Osteoblast (primary cell): ENCODE data around the gene PSTPIP1. TPM values are rescaled to one million over a fixed set of nuclear protein-coding genes. Genes with fewer than 3 reads are reported as not detected.

Source experiments
- DNase-seq: peaks from one replicate; pipeline ENCODE4 v3.0.0; 2011; ENCODE audit warnings: low spot score, mixed read lengths; ENCODE audit not compliant: insufficient read length; ENCODE audit errors: missing footprints
- H2AFZ ChIP-seq: 2 replicates; pipeline ENCODE4 v1.6.0; 2011; ENCODE audit warnings: mild to moderate bottlenecking, low read length
- H3K27ac ChIP-seq: 2 replicates; pipeline ENCODE4 v1.5.1; 2011; ENCODE audit warnings: mild to moderate bottlenecking, low read depth, low read length, moderate library complexity
- H3K27me3 ChIP-seq: 2 replicates; pipeline ENCODE4 v1.6.0; 2012; ENCODE audit warnings: mild to moderate bottlenecking, control low read depth, inconsistent platforms, low read length, moderate library complexity; ENCODE audit not compliant: insufficient read depth
- H3K36me3 ChIP-seq: 2 replicates; pipeline ENCODE4 v1.5.1; 2011; ENCODE audit warnings: mild to moderate bottlenecking, low read length, control low read depth, moderate library complexity; ENCODE audit not compliant: insufficient read depth
- H3K4me1 ChIP-seq: 2 replicates; pipeline ENCODE4 v1.5.1; 2011; ENCODE audit warnings: mild to moderate bottlenecking, low read length, control low read depth, moderate library complexity; ENCODE audit not compliant: insufficient read depth
- H3K4me2 ChIP-seq: 2 replicates; pipeline ENCODE4 v1.6.0; 2011; ENCODE audit warnings: mild to moderate bottlenecking, low read length; ENCODE audit not compliant: insufficient read depth
- H3K4me3 ChIP-seq: fragments of 200-600 bp; sonication (generic); 3 replicates; pipeline ENCODE4 v1.5.1; 2012; ENCODE audit warnings: mild to moderate bottlenecking, low read length, inconsistent platforms; ENCODE audit not compliant: insufficient read depth
- H3K79me2 ChIP-seq: 2 replicates; pipeline ENCODE4 v1.6.0; 2012; ENCODE audit warnings: mild to moderate bottlenecking, low read length, control low read depth, inconsistent platforms; ENCODE audit not compliant: insufficient read depth
- H3K9me3 ChIP-seq: 2 replicates; pipeline ENCODE4 v1.5.1; 2011; ENCODE audit warnings: low read depth, low read length, control low read depth
- H4K20me1 ChIP-seq: 2 replicates; pipeline ENCODE4 v1.6.0; 2012; ENCODE audit warnings: mild to moderate bottlenecking, low read length, control low read depth; ENCODE audit not compliant: insufficient read depth
- CTCF ChIP-seq: IDR thresholded peaks from 2 replicates; pipeline ENCODE4 v1.5.1; 2011; ENCODE audit warnings: mild to moderate bottlenecking, low read depth, low read length, moderate library complexity; ENCODE audit errors: extremely low read depth
- total RNA-seq: library from RNA; depleted of rRNA; stranded (reverse); fragments of >200 nt; gene quantifications from 2 replicates; pipeline ENCODE4 v1.2.3, GENCODE V29; 2012

The PSTPIP1 gene
- total RNA-seq, 1 donor = not detected

- Histone ChIP-seq H3K79me2 (no peaks in the 10 kb centered on the region), H3K4me1 (peaks cover 5% of the 10 kb centered on the region), H3K4me2 (no peak overlapping the region), H4K20me1 (no peaks in the 10 kb centered on the region), H3K36me3 (no peaks in the 10 kb centered on the region), H3K27me3 (peaks cover 11% of the 10 kb centered on the region), H3K27ac (no peak overlapping the region), H3K9me3 (no peaks in the 10 kb centered on the region), H3K4me3 (no peak overlapping the region), H2AFZ (no peak overlapping the region)
- no peak for TF ChIP-seq CTCF
- no peak for DNase-seq
Observed at GRCh38 chr15:76974456-76975036, 20.4 kb upstream of the PSTPIP1 start.

- Histone ChIP-seq H3K4me2 (no peak overlapping the region), H3K79me2 (no peaks in the 10 kb centered on the region), H3K4me3 (no peak overlapping the region), H2AFZ (no peak overlapping the region), H3K27ac (no peak overlapping the region), H3K9me3 (no peaks in the 10 kb centered on the region), H3K27me3 (peaks cover 8% of the 10 kb centered on the region), H4K20me1 (no peaks in the 10 kb centered on the region), H3K4me1 (peaks cover 5% of the 10 kb centered on the region), H3K36me3 (no peaks in the 10 kb centered on the region)
- no peak for TF ChIP-seq CTCF
- no peak for DNase-seq
Observed at GRCh38 chr15:76976141-76976540, 18.8 kb upstream of the PSTPIP1 start.

GRCh38 chr15:76976572-76977270 lies 18.2 kb upstream of the PSTPIP1 start:
- no peaks in the 10 kb centered on the region for H3K9me3 ChIP-seq
- no peak overlapping the region for H3K27ac ChIP-seq
- no peaks in the 10 kb centered on the region for H3K79me2 ChIP-seq
- H3K36me3 ChIP-seq = no peaks in the 10 kb centered on the region
- H3K4me3 ChIP-seq = no peak overlapping the region
- TF ChIP-seq CTCF = no peak
- H3K4me2 ChIP-seq = no peak overlapping the region
- peaks cover 8% of the 10 kb centered on the region for H3K27me3 ChIP-seq
- no peak overlapping the region for H2AFZ ChIP-seq
- H3K4me1 ChIP-seq = peaks cover 5% of the 10 kb centered on the region
- DNase-seq = no peak
- no peaks in the 10 kb centered on the region for H4K20me1 ChIP-seq

GRCh38 chr15:76978522-76979330 lies 16.2 kb upstream of the PSTPIP1 start:
- H3K4me2 ChIP-seq = no peak overlapping the region
- no peaks in the 10 kb centered on the region for H3K36me3 ChIP-seq
- no peaks in the 10 kb centered on the region for H3K27me3 ChIP-seq
- no peaks in the 10 kb centered on the region for H4K20me1 ChIP-seq
- no peaks in the 10 kb centered on the region for H3K9me3 ChIP-seq
- no peak for DNase-seq
- H3K79me2 ChIP-seq = no peaks in the 10 kb centered on the region
- H3K27ac ChIP-seq = no peak overlapping the region
- TF ChIP-seq CTCF = no peak
- H2AFZ ChIP-seq = no peak overlapping the region
- H3K4me3 ChIP-seq = no peak overlapping the region
- no peaks in the 10 kb centered on the region for H3K4me1 ChIP-seq
